GM12892 (cell line): ENCODE results near the gene MGAM2.

Experiments used
- POLR2A ChIP-seq: IDR thresholded peaks from 2 replicates; pipeline ENCODE4 v1.6.1; 2011; ENCODE audit warnings: low read depth, low read length, control low read depth
- POLR2AphosphoS5 ChIP-seq: IDR thresholded peaks from 2 replicates; pipeline ENCODE4 v1.6.1; 2011; ENCODE audit warnings: low read depth, low read length, control low read depth
- TAF1 ChIP-seq: IDR thresholded peaks from 2 replicates; pipeline ENCODE4 v1.6.1; 2011; ENCODE audit warnings: low read depth, mild to moderate bottlenecking, control low read depth, low read length, borderline replicate concordance

DNA sequence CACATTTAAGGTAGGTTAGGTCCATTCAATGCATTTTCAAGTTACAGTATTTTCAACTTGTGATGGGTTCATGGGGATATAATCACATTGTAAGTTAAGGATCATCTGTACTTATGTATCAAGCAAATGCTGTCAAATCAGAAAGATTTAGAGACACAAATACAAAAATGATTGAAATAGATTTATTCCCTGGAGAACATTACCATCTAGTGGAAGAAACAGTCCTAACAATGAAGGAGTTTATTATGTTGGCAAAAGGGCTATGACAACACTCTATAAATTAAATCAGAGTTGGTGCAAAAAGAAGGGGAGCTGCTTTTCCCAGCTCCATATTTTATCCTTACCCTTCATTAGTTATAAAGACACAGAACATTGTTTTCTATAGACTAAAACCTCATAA, 77.3 kb downstream of the MGAM2 start:
- no peak for TF ChIP-seq TAF1
- no peak for TF ChIP-seq POLR2A
- TF ChIP-seq POLR2AphosphoS5: no peak
